Right cardiac atrium (tissue), 5 donors: Measurements from ENCODE around the gene SLC3A2. TPM values are rescaled to one million over a fixed set of nuclear protein-coding genes. Genes with fewer than 3 reads are reported as not detected.
"Not testable (repeated sequence)": the region's sequence is repeated elsewhere in the genome, so short reads cannot be mapped to it uniquely, and the experiment has no call there.

Experiments used
- ATAC-seq, 2 donors: fragments of 200-7000 bp; cut with Tn5 transposase; one replicate each; pipeline versions ENCODE4 v1.8.0 to v1.9.1; 2020; ENCODE audit warnings: moderate library complexity in 2 of 2, mild to moderate bottlenecking in 1 of 2
- DNase-seq, 3 donors: peaks; one replicate each; pipeline ENCODE4 v3.0.0-alpha.2; 2020
- H3K27ac ChIP-seq: one replicate; pipeline ENCODE4 v1.5.1; 2013; ENCODE audit warnings: mild to moderate bottlenecking, low read length, control low read depth, moderate library complexity
- H3K27me3 ChIP-seq: one replicate; pipeline ENCODE4 v1.6.1; 2013; ENCODE audit not compliant: control insufficient read depth, insufficient read depth
- H3K4me1 ChIP-seq: one replicate; pipeline ENCODE4 v1.6.1; 2013; ENCODE audit warnings: low read length; ENCODE audit not compliant: control insufficient read depth, insufficient read depth
- H3K4me3 ChIP-seq: one replicate; pipeline ENCODE4 v1.5.1; 2013; ENCODE audit warnings: low read length, control low read depth
- H3K9me3 ChIP-seq: one replicate; pipeline ENCODE4 v1.6.1; 2013; ENCODE audit warnings: low read length; ENCODE audit not compliant: control insufficient read depth
- WGBS: extraction: QIAGEN DNeasy Blood & Tissue Kit; methylation state at CpG from one replicate; pipeline ENCODE4 v1.1.7; 2013; 5-methylcytosine and 5-hydroxymethylcytosine counted together
- intact Hi-C, 4 donors: fragments of 100-400 bp; cut with DNase I; formaldehyde crosslinking; loops; one replicate each; pipeline versions ENCODE4 v1.11.0 to v1.14.0; 2022 to 2023
- polyA plus RNA-seq: library from polyadenylated mRNA; stranded (reverse); fragments of 200-250 nt; gene quantifications from one replicate; pipeline ENCODE4 v1.2.3, GENCODE V29; 2013
- total RNA-seq, 4 donors: library from RNA; stranded (reverse); fragmentation: NEBNext Ultra II Directional; extraction: Animal tissue kit (Norgen Biotek cat#: 25700); gene quantifications; one replicate each; pipeline ENCODE4 v1.2.1, GENCODE V29; 2021
- donor health status: healthy with polysubstance abuse.
- donor health status: DM: no; HTN: yes; CAD: no.
- donor health status: DM: no; HTN: no; CAD: no.
- donor health status: DM: no; HTN: yes; CAD: no; lungs with severe emphysema.
- donor health status: DM: yes; HTN: yes; CAD: no.

SLC3A2 gene
- total and polyA plus RNA-seq, 5 donors, result 28.1 to 64.1 (median 40.2) TPM

DNA sequence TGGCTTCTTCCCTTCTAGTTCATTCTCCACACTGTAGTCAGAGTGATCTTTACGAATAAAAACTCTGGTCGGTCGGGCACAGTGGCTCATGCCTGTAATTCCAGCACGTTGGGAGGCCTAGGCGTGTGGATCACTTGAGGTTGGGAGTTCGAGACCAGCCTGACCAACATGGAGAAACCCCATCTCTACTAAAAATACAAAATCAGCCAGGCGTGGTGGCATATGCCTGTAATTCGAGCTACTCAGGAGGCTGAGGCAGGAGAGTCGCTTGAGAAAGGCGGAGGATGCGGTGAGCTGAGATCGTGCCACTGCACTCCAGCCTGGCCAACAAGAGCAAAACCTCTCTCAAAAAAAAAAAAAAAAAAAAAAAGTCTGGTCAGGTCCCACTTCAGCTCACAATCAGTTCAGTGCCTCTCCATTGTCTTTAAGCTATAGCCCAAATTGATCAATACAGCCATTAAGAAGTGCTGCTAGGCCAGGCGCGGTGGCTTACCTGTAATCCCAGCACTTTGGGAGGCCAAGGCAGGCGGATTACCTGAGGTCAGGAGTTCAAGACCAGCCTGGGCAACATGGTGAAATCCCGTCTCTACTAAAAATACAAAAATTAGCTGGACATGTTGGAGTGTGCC, 19.0 kb upstream of the SLC3A2 start:
- DNase-seq, H3K27ac ChIP-seq, H3K27me3 ChIP-seq, H3K9me3 ChIP-seq, H3K4me3 ChIP-seq, ATAC-seq, H3K4me1 ChIP-seq: not testable (repeated sequence)
- intact Hi-C loops, result loop anchor here in 3 of 4 donors (5.0 to 10.0 kb wide), 3 partner anchors 74 to 467 kb away; partner anchors contain the start of gene TMEM179B (in 3 of the 3)
- WGBS, result 89% methylated on average over 16 of the region's 16 CpGs

DNA sequence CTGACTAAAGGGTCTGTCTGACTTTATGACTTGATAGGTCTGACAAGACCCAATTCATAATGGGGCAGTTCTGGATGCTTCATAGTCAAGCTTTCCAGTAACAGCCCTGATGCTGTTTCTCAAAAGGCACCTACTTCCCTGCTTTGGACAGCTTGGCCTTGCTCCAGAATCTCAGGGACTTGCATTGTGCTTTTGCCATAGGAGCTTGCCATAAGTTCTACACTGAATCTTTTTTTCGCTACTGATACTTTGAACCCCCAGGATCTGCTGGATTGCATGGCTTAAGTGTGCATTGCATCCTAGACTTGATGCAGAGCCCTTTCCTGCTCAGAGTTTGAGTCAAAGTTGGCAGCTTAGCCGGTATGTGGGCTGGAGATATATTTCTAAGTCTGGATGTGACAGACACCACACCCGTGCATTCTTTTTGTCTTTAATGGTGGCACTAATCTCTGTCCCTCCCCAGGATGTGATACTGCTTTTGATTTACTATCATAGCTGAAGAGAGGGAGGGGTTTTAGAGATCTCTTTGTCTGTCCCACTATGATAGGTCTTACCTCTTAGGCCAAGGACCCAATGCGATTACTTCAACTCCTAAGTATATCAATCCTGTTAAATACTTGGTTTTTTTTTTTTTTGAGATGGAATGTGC, 16.9 kb upstream of the SLC3A2 start:
- ATAC-seq (no peak), DNase-seq (no peak)
- WGBS, result 39% methylated on average over 4 of the region's 4 CpGs
- Histone ChIP-seq H3K4me1 (no peaks in the 10 kb centered on the region), H3K27me3 (no peaks in the 10 kb centered on the region), H3K9me3 (no peaks in the 10 kb centered on the region), H3K4me3 (no peak overlapping the region), H3K27ac (no peak overlapping the region)
- intact Hi-C loops, result loop anchor here in 3 of 4 donors (5.0 to 10.0 kb wide), 3 partner anchors 77 to 469 kb away; partner anchors contain the start of gene TMEM179B (in 3 of the 3)

- intact Hi-C loops, result loop anchor here in 3 of 4 donors (10.0 kb wide), 2 partner anchors 81 to 471 kb away; partner anchors contain the start of gene TMEM179B (in 2 of the 3)
- ATAC-seq, result no peak
- 60% methylated on average over 6 of the region's 6 CpGs for WGBS
These were observed 15.1 kb upstream of the SLC3A2 start for GRCh38 chr11:62865635-62866034.

GRCh38 chr11:62874851-62875250, 5.8 kb upstream of the SLC3A2 start:
- DNase-seq, result no peak
- Histone ChIP-seq H3K4me1 (peaks cover 4% of the 10 kb centered on the region), H3K9me3 (no peaks in the 10 kb centered on the region), H3K27ac (no peak overlapping the region), H3K27me3 (no peaks in the 10 kb centered on the region), H3K4me3 (no peak overlapping the region)
- ATAC-seq, result no peak
- intact Hi-C loops, result no loop called here
- 95% methylated on average over 7 of the region's 7 CpGs for WGBS

More at GRCh38 chr11:62865635-62866034, 15.1 kb upstream of the SLC3A2 start:
- no peak for DNase-seq
- no peaks in the 10 kb centered on the region for H3K27me3 ChIP-seq
- H3K4me1 ChIP-seq, result no peaks in the 10 kb centered on the region
- no peak overlapping the region for H3K4me3 ChIP-seq
- H3K9me3 ChIP-seq, result no peaks in the 10 kb centered on the region
- H3K27ac ChIP-seq, result no peak overlapping the region

DNA sequence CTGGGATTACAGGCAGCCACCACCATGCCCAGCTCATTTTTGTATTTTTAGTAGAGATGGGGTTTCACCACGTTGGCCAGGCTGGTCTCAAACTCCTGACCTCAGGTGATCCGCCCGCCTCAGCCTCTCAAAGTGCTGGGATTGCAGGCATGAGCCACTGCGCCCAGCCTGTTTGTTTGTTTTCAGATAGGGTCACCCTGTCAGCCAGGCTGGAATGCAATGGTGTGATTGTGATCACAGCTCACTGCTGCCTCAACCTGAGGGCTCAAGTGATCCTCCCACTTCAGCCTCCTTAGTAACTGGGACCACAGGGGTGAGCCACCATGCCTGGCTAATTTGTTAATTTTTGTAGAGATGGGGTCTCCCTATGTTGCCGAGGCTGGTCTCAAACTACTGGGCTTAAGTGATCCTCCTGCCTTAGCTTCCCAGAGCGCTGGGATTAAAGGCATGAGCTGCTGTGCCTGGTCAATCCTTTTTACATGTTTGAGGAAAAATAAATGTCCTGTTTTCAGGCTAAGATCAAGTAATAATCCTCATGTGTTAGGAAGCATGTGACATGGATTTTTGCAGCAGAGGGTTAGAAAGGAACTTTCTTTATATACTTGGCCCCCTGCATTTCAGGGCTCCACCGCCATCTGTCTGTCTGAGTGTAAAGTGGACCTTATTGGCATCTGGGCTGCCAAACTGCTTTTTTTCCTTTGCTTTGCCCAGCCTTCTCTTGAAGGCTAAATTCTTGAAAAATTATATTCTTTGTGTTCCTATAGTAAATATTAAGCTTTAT, 4.8 kb upstream of the SLC3A2 start:
- H3K9me3 ChIP-seq, result no peaks in the 10 kb centered on the region
- peaks cover 6% of the 10 kb centered on the region for H3K4me1 ChIP-seq
- H3K27me3 ChIP-seq, result no peaks in the 10 kb centered on the region
- WGBS, result 85% methylated on average over 7 of the region's 7 CpGs
- H3K27ac ChIP-seq, result no peak overlapping the region
- H3K4me3 ChIP-seq, result no peak overlapping the region
- intact Hi-C loops, result no loop called here
- DNase-seq (no peak), ATAC-seq (no peak)

GRCh38 chr11:62876712-62877111, 4.0 kb upstream of the SLC3A2 start:
- Histone ChIP-seq H3K27me3 (no peaks in the 10 kb centered on the region), H3K27ac (no peak overlapping the region), H3K4me1 (peaks cover 6% of the 10 kb centered on the region), H3K4me3 (no peak overlapping the region), H3K9me3 (no peaks in the 10 kb centered on the region)
- intact Hi-C loops, result no loop called here
- ATAC-seq, result no peak
- no peak for DNase-seq
- 90% methylated on average over 6 of the region's 6 CpGs for WGBS

GRCh38 chr11:62879235-62879978, 1.3 kb upstream of the SLC3A2 start:
- peak in 1 of 3 donors; percentile 69 for DNase-seq
- intact Hi-C loops, result no loop called here
- ATAC-seq, result peak in 1 of 2 donors; percentile 2
- Histone ChIP-seq H3K4me3 (no peak overlapping the region), H3K27ac (peak overlapping the region; percentile 95), H3K27me3 (no peaks in the 10 kb centered on the region), H3K4me1 (peaks cover 11% of the 10 kb centered on the region), H3K9me3 (no peaks in the 10 kb centered on the region)
- WGBS, result 46% methylated on average over 7 of the region's 7 CpGs

DNA sequence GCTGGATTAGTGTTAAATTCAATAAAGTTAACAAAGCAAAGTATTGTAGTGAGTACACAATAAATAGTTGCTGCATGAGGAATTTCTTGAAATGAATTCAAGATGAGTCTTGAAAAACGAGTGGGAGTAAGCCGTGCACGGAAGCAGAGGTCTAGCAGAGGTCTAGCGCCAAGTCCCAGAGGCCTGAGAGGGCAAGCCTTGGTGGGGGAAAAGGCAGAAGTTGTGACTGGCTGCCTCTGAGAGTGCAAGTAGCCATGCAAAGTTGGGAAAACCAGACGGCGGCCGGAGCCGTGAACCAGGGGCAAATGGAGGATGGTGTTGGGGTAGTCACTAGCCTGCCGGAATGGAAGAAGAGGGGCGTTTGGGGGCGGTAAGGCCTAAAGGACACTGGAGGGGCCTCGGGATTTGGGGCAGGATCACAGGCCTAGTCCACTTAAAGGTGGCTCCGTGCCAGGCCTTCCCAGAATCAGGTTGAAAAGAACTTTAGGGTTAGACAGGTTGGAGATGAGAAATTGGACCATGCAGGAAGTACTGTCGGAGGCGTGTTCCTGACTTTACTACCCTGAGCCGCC, 379 bp upstream of the SLC3A2 start:
- DNase-seq (peak in 1 of 3 donors; percentile 72), ATAC-seq (peak; percentile 34 to 36)
- H3K27me3 ChIP-seq, result no peaks in the 10 kb centered on the region
- no peaks in the 10 kb centered on the region for H3K9me3 ChIP-seq
- H3K4me3 ChIP-seq, result peak overlapping the region; percentile 69
- peak overlapping the region; percentile 95 for H3K27ac ChIP-seq
- H3K4me1 ChIP-seq, result peaks cover 11% of the 10 kb centered on the region
- intact Hi-C loops, result no loop called here
- WGBS, result under 1% methylated on average over 16 of the region's 16 CpGs

- H3K4me1 ChIP-seq, result peaks cover 11% of the 10 kb centered on the region
- no peaks in the 10 kb centered on the region for H3K9me3 ChIP-seq
- peak overlapping the region; percentile 69 for H3K4me3 ChIP-seq
- H3K27ac ChIP-seq, result peak overlapping the region; percentile 95
- peak; percentile 95 to 96 (median 95) for DNase-seq
- peak; percentile 73 to 85 for ATAC-seq
- H3K27me3 ChIP-seq, result no peaks in the 10 kb centered on the region
- WGBS, result 3% methylated on average over 21 of the region's 21 CpGs
- intact Hi-C loops, result no loop called here
These were observed 1.1 kb downstream of the SLC3A2 start for GRCh38 chr11:62881579-62882430.

GRCh38 chr11:62882431-62882749, 1.7 kb downstream of the SLC3A2 start:
- WGBS, result 28% methylated on average over 6 of the region's 6 CpGs
- DNase-seq (no peak), ATAC-seq (no peak)
- Histone ChIP-seq H3K27me3 (no peaks in the 10 kb centered on the region), H3K4me3 (peak overlapping the region; percentile 69), H3K27ac (no peak overlapping the region), H3K9me3 (no peaks in the 10 kb centered on the region), H3K4me1 (peaks cover 11% of the 10 kb centered on the region)
- intact Hi-C loops, result no loop called here
